Esophagus squamous epithelium (tissue), 5 donors: Measurements from ENCODE around the gene IL22. TPM values are rescaled to one million over a fixed set of nuclear protein-coding genes. Genes with fewer than 3 reads are reported as not detected.

Experiments
- DNase-seq: peaks from one replicate; lab custom pipeline; 2025; lab: John Stamatoyannopoulos, UW
- H3K27ac ChIP-seq, 4 donors: fragments of 200-600 bp; sonication (generic); one replicate each; pipeline ENCODE4 v1.5.1; 2016 to 2019; ENCODE audit warnings: mild to moderate bottlenecking in 1 of 4
- H3K27me3 ChIP-seq, 4 donors: fragments of 200-600 bp; sonication (generic); 1 replicate in 3 of 4; 2 replicates in 1 of 4; pipeline versions ENCODE4 v1.5.1 to v1.6.0; 2017 to 2021; ENCODE audit warnings: antibody characterized with exemption in 1 of 4
- H3K36me3 ChIP-seq, 3 donors: fragments of 200-600 bp; sonication (generic); one replicate each; pipeline ENCODE4 v1.5.1; 2016 to 2019
- H3K4me1 ChIP-seq, 3 donors: fragments of 200-600 bp; sonication (generic); one replicate each; pipeline ENCODE4 v1.5.1; 2017 to 2019
- H3K4me3 ChIP-seq, 4 donors: fragments of 200-600 bp; sonication (generic); 1 replicate in 3 of 4; 2 replicates in 1 of 4; pipeline ENCODE4 v1.5.1; 2016 to 2019; ENCODE audit warnings: mild to moderate bottlenecking in 2 of 4, moderate library complexity in 1 of 4
- H3K9me3 ChIP-seq, 3 donors: fragments of 200-600 bp; sonication (generic); one replicate each; pipeline ENCODE4 v1.5.1; 2016 to 2019
- CTCF ChIP-seq, 6 experiments: fragments of 450-650 bp in 4 of 6; fragments of 200-600 bp in 2 of 6; sonication (generic) in 2 of 6; IDR thresholded peaks; one replicate each; pipeline ENCODE4 v1.5.1; 2016 to 2019; ENCODE audit warnings: antibody characterized with exemption in 6 of 6, mild to moderate bottlenecking in 4 of 6, moderate library complexity in 4 of 6
- POLR2A ChIP-seq, 4 donors: fragments of 450-650 bp; IDR thresholded peaks; one replicate each; pipeline ENCODE4 v1.6.1; 2017; ENCODE audit warnings: antibody characterized with exemption in 4 of 4, mild to moderate bottlenecking in 4 of 4, moderate library complexity in 3 of 4
- WGBS, 2 donors: methylation state at CpG; one replicate each; pipeline ENCODE4 v1.1.5; 2018; 5-methylcytosine and 5-hydroxymethylcytosine counted together
- intact Hi-C: fragments of 100-400 bp; cut with DNase I; formaldehyde crosslinking; loops from one replicate; pipeline ENCODE4 v1.15.0; 2022
- total RNA-seq, 4 donors: library from RNA; depleted of rRNA; stranded (reverse); fragments of >200 nt; gene quantifications; one replicate each; pipeline ENCODE4 v1.1.0, GENCODE V29; 2016
- donor health status: DM: yes; HTN: yes; CAD: no.

The IL22 gene
- total RNA-seq, 4 donors from 2014 or later: 0.35 TPM; not detected in 3

GRCh38 chr12:68271346-68271745, 17.9 kb upstream of the IL22 start:
- H3K9me3 ChIP-seq: no peaks in the 10 kb centered on the region
- intact Hi-C loops: no loop called here
- H3K27ac ChIP-seq: no peak overlapping the region
- H3K4me1 ChIP-seq: no peaks in the 10 kb centered on the region
- TF ChIP-seq CTCF (IDR thresholded peaks at IDR 0.05): no peak
- TF ChIP-seq POLR2A (IDR thresholded peaks at IDR 0.05): no peak
- no peak for DNase-seq
- H3K27me3 ChIP-seq: no peaks in the 10 kb centered on the region
- no peak overlapping the region for H3K4me3 ChIP-seq
- H3K36me3 ChIP-seq: no peaks in the 10 kb centered on the region
- 55 to 69% methylated on average over 8 of the region's 8 CpGs for WGBS, 2 donors

GRCh38 chr12:68270358-68270757, 17.0 kb upstream of the IL22 start:
- H3K9me3 ChIP-seq: no peaks in the 10 kb centered on the region
- no peak overlapping the region for H3K4me3 ChIP-seq
- no peak overlapping the region for H3K27ac ChIP-seq
- H3K27me3 ChIP-seq: no peaks in the 10 kb centered on the region
- no peaks in the 10 kb centered on the region for H3K4me1 ChIP-seq
- WGBS, 2 donors: 81 to 83% methylated on average over 3 of the region's 3 CpGs
- no peaks in the 10 kb centered on the region for H3K36me3 ChIP-seq
- DNase-seq: no peak
- TF ChIP-seq POLR2A (IDR thresholded peaks at IDR 0.05): no peak
- intact Hi-C loops: no loop called here

GRCh38 chr12:68269779-68270178, 16.4 kb upstream of the IL22 start:
- no peak overlapping the region for H3K27ac ChIP-seq
- H3K36me3 ChIP-seq: no peaks in the 10 kb centered on the region
- no peak for TF ChIP-seq CTCF (IDR thresholded peaks at IDR 0.05)
- no peak for TF ChIP-seq POLR2A (IDR thresholded peaks at IDR 0.05)
- no peak for DNase-seq
- 77 to 85% methylated on average over 2 of the region's 2 CpGs for WGBS, 2 donors
- H3K27me3 ChIP-seq: no peaks in the 10 kb centered on the region
- no peak overlapping the region for H3K4me3 ChIP-seq
- H3K4me1 ChIP-seq: no peaks in the 10 kb centered on the region
- intact Hi-C loops: no loop called here
- no peaks in the 10 kb centered on the region for H3K9me3 ChIP-seq

GRCh38 chr12:68268967-68269366, 15.6 kb upstream of the IL22 start:
- intact Hi-C loops: no loop called here
- no peaks in the 10 kb centered on the region for H3K4me1 ChIP-seq
- no peak overlapping the region for H3K27ac ChIP-seq
- no peaks in the 10 kb centered on the region for H3K9me3 ChIP-seq
- no peak for TF ChIP-seq POLR2A (IDR thresholded peaks at IDR 0.05)
- no peak for TF ChIP-seq CTCF (IDR thresholded peaks at IDR 0.05)
- H3K36me3 ChIP-seq: no peaks in the 10 kb centered on the region
- no peaks in the 10 kb centered on the region for H3K27me3 ChIP-seq
- no peak overlapping the region for H3K4me3 ChIP-seq
- no peak for DNase-seq

GRCh38 chr12:68267892-68268396, 14.5 kb upstream of the IL22 start:
- WGBS, 2 donors: 51 to 73% methylated on average over 6 of the region's 6 CpGs
- TF ChIP-seq CTCF (IDR thresholded peaks at IDR 0.05) (no peak), POLR2A (IDR thresholded peaks at IDR 0.05) (no peak)
- intact Hi-C loops: no loop called here

GRCh38 chr12:68264857-68265256, 11.5 kb upstream of the IL22 start:
- 89 to 100% methylated on average over 2 of the region's 2 CpGs for WGBS, 2 donors

More at GRCh38 chr12:68267892-68268396, 14.5 kb upstream of the IL22 start:
- H3K9me3 ChIP-seq: no peaks in the 10 kb centered on the region
- H3K27ac ChIP-seq: no peak overlapping the region
- H3K4me1 ChIP-seq: no peaks in the 10 kb centered on the region
- no peaks in the 10 kb centered on the region for H3K36me3 ChIP-seq
- no peaks in the 10 kb centered on the region for H3K27me3 ChIP-seq
- no peak overlapping the region for H3K4me3 ChIP-seq
- DNase-seq: no peak

More at GRCh38 chr12:68264857-68265256, 11.5 kb upstream of the IL22 start:
- Histone ChIP-seq H3K27me3 (no peaks in the 10 kb centered on the region), H3K9me3 (no peaks in the 10 kb centered on the region), H3K36me3 (no peaks in the 10 kb centered on the region), H3K27ac (no peak overlapping the region), H3K4me1 (peaks cover 0 to 3% (median 0%) of the 10 kb centered on the region in 3 donors), H3K4me3 (no peak overlapping the region)
- DNase-seq: no peak
- intact Hi-C loops: no loop called here
- TF ChIP-seq CTCF (IDR thresholded peaks at IDR 0.05): no peak
- no peak for TF ChIP-seq POLR2A (IDR thresholded peaks at IDR 0.05)
